ENCODE data around the gene IQGAP1. TPM values are rescaled to one million over a fixed set of nuclear protein-coding genes. Genes with fewer than 3 reads are reported as not detected.
"Not testable (repeated sequence)": the region's sequence is repeated elsewhere in the genome, so short reads cannot be mapped to it uniquely, and the experiment has no call there.

Gene IQGAP1
- total RNA-seq, 2 donors from 2014 or later, result 185 to 192 TPM

- peaks cover 6 to 33% of the 10 kb centered on the region in 2 donors for H3K36me3 Mint-ChIP-seq
- DNase-seq (ENCODE audit: low spot score in 2 of 2) (no peak), ATAC-seq (peak; percentile 25 to 41)
- no peaks in the 10 kb centered on the region for H3K9me3 Mint-ChIP-seq
- peak overlapping the region; percentile 94 to 99 for H3K27ac Mint-ChIP-seq
These were observed 12.1 kb downstream of the IQGAP1 start for GRCh38 chr15:90400005-90400758.

DNA sequence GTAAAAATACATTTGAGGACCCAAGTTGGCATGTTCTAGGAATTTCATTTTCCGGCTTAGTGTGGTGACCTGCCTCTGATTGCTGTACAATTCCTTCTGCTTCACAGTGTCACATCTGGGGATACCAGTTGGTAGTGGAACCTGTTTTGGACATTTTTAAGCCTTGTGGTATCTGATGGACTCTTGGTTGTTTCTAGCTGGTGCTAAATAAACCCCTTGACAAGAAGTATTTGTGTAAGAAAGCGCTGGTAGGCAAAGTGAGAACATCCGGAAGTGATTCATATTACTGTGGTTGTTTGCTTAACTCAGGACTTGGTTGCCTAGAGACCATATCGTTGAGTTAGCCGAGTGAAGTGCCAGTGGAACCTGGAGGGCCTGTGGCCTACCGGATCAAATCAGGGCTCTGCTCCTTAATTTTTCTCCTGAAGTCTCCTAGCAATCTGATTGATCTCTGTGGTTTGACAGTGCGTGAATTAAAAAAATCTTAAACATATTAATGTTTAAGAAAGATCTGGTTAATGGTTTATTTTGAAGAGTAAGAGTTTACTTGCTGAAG lies 12.8 kb downstream of the IQGAP1 start:
- no peaks in the 10 kb centered on the region for H3K9me3 Mint-ChIP-seq
- peak overlapping the region; percentile 94 to 99 for H3K27ac Mint-ChIP-seq
- peak in 1 of 2 donors; percentile 49 for DNase-seq (ENCODE audit: low spot score in 2 of 2)
- peak; percentile 100 for ATAC-seq
- peaks cover 6 to 27% of the 10 kb centered on the region in 2 donors for H3K36me3 Mint-ChIP-seq

- DNase-seq (ENCODE audit: low spot score in 2 of 2) (no peak), ATAC-seq (no peak)
- peak overlapping the region; percentile 94 to 99 for H3K27ac Mint-ChIP-seq
- H3K36me3 Mint-ChIP-seq, result peaks cover 6 to 24% of the 10 kb centered on the region in 2 donors
- peaks cover 0 to 3% of the 10 kb centered on the region in 2 donors for H3K9me3 Mint-ChIP-seq
These were observed 13.5 kb downstream of the IQGAP1 start for GRCh38 chr15:90401495-90401894.

GRCh38 chr15:90402223-90402622 lies 14.2 kb downstream of the IQGAP1 start:
- no peak for ATAC-seq
- H3K9me3 Mint-ChIP-seq, result peaks cover 0 to 8% of the 10 kb centered on the region in 2 donors
- no peak for DNase-seq (ENCODE audit: low spot score in 2 of 2)
- peak overlapping the region; percentile 94 to 99 for H3K27ac Mint-ChIP-seq
- H3K36me3 Mint-ChIP-seq, result peaks cover 6 to 29% of the 10 kb centered on the region in 2 donors

GRCh38 chr15:90402767-90403166 lies 14.7 kb downstream of the IQGAP1 start:
- Mint-ChIP-seq H3K36me3 (peaks cover 6 to 30% of the 10 kb centered on the region in 2 donors), H3K9me3 (peaks cover 0 to 8% of the 10 kb centered on the region in 2 donors), H3K27ac (no peak overlapping the region)
- ATAC-seq (no peak), DNase-seq (ENCODE audit: low spot score in 2 of 2) (no peak)

DNA sequence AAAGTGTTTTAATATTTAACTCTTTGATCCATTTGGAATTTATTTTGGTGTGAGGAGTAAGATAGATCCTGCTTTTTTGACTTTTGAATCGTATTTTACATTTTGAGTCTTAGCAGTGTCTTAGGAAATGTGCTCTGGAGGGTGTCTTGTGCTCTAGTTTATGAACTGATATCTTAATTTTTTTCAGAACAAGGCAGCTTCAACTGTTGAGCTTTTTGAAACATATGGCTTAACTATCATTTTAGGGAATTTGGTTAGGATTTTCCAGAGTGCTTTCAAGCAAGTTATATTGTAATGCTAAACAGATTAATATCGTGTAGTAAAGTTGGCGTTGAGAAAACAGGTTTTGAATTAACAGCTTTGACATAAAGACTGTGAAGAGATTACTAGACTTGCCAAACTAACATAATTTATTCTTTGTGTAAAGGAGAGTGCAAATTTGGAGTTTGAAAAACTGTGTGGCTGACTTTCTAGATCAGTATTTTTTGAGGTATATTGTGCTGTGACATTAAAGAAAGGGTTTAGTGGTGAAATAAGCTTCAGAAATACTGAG lies 17.1 kb downstream of the IQGAP1 start:
- Mint-ChIP-seq H3K36me3 (peaks cover 19 to 52% of the 10 kb centered on the region in 2 donors), H3K9me3 (peaks cover 4 to 13% of the 10 kb centered on the region in 2 donors), H3K27ac (no peak overlapping the region)
- DNase-seq (ENCODE audit: low spot score in 2 of 2), result no peak
- no peak for ATAC-seq

DNA sequence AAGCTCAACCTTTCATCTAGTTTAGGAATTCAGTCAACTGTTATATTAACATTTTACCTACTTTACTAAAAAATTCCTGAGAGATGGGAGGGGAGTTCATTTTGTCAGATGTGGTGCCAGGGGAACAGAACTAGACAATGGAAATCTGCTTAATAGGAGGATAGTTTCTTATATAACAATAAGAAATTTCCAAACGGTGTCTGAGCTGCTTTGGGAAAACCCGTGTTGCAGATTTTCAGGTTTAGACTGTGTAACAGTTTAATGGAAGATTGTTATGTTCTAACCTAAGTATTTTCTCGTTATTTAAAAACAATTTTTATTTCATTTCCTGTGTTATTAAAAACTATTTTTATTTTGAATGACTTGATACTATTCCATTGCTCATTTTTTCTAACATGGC lies 19.3 kb downstream of the IQGAP1 start:
- peak overlapping the region; percentile 61 to 83 for H3K27ac Mint-ChIP-seq
- DNase-seq (ENCODE audit: low spot score in 2 of 2), result no peak
- ATAC-seq, result no peak

DNA sequence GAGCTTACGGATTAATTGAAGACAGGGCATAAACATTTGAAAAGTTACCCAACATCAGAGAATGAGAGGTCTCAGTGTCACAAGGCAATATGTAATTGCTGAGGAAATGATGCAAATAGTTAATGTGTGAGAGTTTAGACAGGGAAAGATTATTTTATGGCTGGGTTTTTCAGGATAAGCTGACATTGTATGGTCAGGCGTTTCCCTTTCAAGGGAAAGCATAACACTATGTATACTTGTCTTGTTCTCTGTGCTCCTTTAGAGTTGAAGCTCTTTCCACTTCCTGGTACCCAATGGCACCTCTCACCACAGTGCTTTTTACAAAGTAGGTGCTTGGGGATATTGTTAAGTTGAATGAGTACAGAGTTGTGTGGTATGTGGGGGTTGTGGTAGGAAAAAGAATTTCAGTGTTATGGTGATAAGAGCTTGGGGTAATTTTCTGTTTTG lies 19.9 kb downstream of the IQGAP1 start:
- Mint-ChIP-seq H3K9me3 (peaks cover 4 to 13% of the 10 kb centered on the region in 2 donors), H3K27ac (peak overlapping the region; percentile 61 to 83), H3K36me3 (peaks cover 13 to 50% of the 10 kb centered on the region in 2 donors)
- peak in 1 of 2 donors; percentile 20 for DNase-seq (ENCODE audit: low spot score in 2 of 2)
- peak; percentile 87 to 92 for ATAC-seq

More for the DNA sequence above, 19.3 kb downstream of the IQGAP1 start:
- H3K9me3 Mint-ChIP-seq, result peaks cover 4 to 13% of the 10 kb centered on the region in 2 donors
- peaks cover 15 to 55% of the 10 kb centered on the region in 2 donors for H3K36me3 Mint-ChIP-seq

DNA sequence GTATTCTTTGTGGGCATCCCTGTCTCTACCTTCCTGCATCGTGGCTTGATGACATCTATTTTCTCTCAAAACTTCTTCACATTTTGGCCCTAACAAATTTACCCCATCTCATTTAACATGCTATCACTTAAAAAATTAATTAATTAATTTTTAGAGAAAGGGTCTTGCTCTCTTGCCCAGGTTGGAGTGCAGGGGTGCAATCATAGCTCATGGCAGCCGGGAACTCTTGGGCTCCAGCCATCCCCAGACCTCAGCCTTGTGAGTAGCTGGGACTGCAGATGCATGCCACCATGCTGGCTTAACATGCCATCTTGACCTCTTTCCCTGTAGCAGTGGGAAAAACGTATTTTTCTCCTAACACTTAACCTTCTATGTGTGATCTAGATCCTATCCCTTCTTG lies 20.6 kb downstream of the IQGAP1 start:
- H3K27ac Mint-ChIP-seq, result no peak overlapping the region
- ATAC-seq (no peak), DNase-seq (ENCODE audit: low spot score in 2 of 2) (no peak)
- H3K9me3 Mint-ChIP-seq, result peaks cover 4 to 13% of the 10 kb centered on the region in 2 donors
- H3K36me3 Mint-ChIP-seq, result peaks cover 13 to 47% of the 10 kb centered on the region in 2 donors

DNA sequence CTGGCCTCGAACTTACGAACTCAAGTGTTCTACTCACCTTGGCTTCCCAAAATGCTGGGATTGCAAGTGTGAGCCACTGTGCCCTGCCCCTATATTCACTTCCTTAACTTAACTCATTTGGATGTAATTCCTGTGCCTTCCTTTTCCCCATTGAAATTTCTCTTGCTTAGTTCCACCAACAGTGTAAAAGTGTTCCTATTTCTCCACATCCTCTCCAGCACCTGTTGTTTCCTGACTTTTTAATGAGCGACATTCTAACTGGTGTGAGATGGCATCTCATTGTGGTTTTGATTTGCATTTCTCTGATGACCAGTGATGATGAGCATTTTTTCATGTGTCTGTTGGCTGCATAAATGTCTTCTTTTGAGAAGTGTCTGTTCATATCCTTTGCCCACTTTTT lies 21.5 kb downstream of the IQGAP1 start:
- DNase-seq (ENCODE audit: low spot score in 2 of 2); ATAC-seq: not testable (repeated sequence)
- H3K9me3 Mint-ChIP-seq, result peaks cover 4 to 13% of the 10 kb centered on the region in 2 donors
- peak overlapping the region; percentile 33 to 50 for H3K27ac Mint-ChIP-seq
- peaks cover 13 to 40% of the 10 kb centered on the region in 2 donors for H3K36me3 Mint-ChIP-seq

DNA sequence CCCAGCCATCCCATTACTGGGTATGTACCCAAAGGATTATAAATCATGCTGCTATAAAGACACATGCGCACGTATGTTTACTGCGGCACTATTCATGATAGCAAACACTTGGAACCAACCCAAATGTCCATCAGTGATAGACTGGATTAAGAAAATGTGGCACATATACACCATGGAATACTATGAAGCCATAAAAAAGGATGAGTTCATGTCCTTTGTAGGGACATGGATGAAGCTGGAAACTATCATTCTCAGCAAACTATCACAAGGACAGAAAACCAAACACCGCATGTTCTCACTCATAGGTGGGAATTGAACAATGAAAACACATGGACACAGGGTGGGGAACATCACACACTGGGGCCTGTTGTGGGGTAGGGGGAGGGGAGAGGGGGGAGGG lies 22.3 kb downstream of the IQGAP1 start:
- not testable (repeated sequence) for DNase-seq (ENCODE audit: low spot score in 2 of 2); H3K27ac Mint-ChIP-seq; ATAC-seq
- Mint-ChIP-seq H3K36me3 (peaks cover 13 to 42% of the 10 kb centered on the region in 2 donors), H3K9me3 (peaks cover 4 to 13% of the 10 kb centered on the region in 2 donors)

- DNase-seq (ENCODE audit: low spot score in 2 of 2), result no peak
- no peak for ATAC-seq
- Mint-ChIP-seq H3K36me3 (peaks cover 13 to 50% of the 10 kb centered on the region in 2 donors), H3K27ac (no peak overlapping the region), H3K9me3 (peaks cover 4 to 16% of the 10 kb centered on the region in 2 donors)
These were observed 23.1 kb downstream of the IQGAP1 start for GRCh38 chr15:90411176-90411575.

- Mint-ChIP-seq H3K9me3 (peaks cover 4 to 8% of the 10 kb centered on the region in 2 donors), H3K36me3 (peaks cover 13 to 54% of the 10 kb centered on the region in 2 donors), H3K27ac (peak overlapping the region; percentile 38 to 89)
- ATAC-seq (peak; percentile 67 to 77), DNase-seq (ENCODE audit: low spot score in 2 of 2) (no peak)
These were observed 24.5 kb downstream of the IQGAP1 start for GRCh38 chr15:90412356-90413194.

GRCh38 chr15:90413411-90414379 lies 25.7 kb downstream of the IQGAP1 start:
- Mint-ChIP-seq H3K27ac (peak overlapping the region; percentile 38 to 89), H3K36me3 (peaks cover 8 to 51% of the 10 kb centered on the region in 2 donors), H3K9me3 (peaks cover 4 to 8% of the 10 kb centered on the region in 2 donors)
- no peak for DNase-seq (ENCODE audit: low spot score in 2 of 2)
- no peak for ATAC-seq

- DNase-seq (ENCODE audit: low spot score in 2 of 2) (no peak), ATAC-seq (peak; percentile 24 to 72)
- H3K27ac Mint-ChIP-seq, result peak overlapping the region; percentile 9 to 89
- H3K9me3 Mint-ChIP-seq, result peaks cover 2 to 7% of the 10 kb centered on the region in 2 donors
- H3K36me3 Mint-ChIP-seq, result peaks cover 7 to 43% of the 10 kb centered on the region in 2 donors
These were observed 26.5 kb downstream of the IQGAP1 start for GRCh38 chr15:90414408-90415028.

Data from activated naive CD4-positive, alpha-beta T cell treated with anti-CD3 and anti-CD28 coated beads, Interleukin-2, amount 50 U/mL, for 72 hours (primary cell).